ACC112 (cell line): Measurements from ENCODE around the gene CPN1.
A peak's percentile ranks its signal among the peaks of the same experiment; 100 is the strongest.
"Not testable (repeated sequence)": the region's sequence is repeated elsewhere in the genome, so short reads cannot be mapped to it uniquely, and the experiment has no call there.

Experiments used
- H2AFZ ChIP-seq: fragments of 200-600 bp; sonication (generic); one replicate; pipeline ENCODE4 v1.6.0; 2017; ENCODE audit warnings: antibody characterized with exemption, low read length; ENCODE audit not compliant: unreplicated experiment
- H3K27ac ChIP-seq: fragments of 200-600 bp; sonication (generic); 2 replicates; pipeline ENCODE4 v1.5.1; 2014; ENCODE audit warnings: low read depth, mild to moderate bottlenecking, antibody characterized with exemption, low read length, moderate library complexity
- H3K27me3 ChIP-seq: fragments of 200-600 bp; sonication (generic); 2 replicates; pipeline ENCODE4 v1.6.1; 2014; ENCODE audit warnings: mild to moderate bottlenecking, antibody characterized with exemption, low read length, moderate library complexity, mixed read lengths; ENCODE audit not compliant: insufficient read depth
- H3K36me3 ChIP-seq: fragments of 200-600 bp; sonication (generic); 2 replicates; pipeline ENCODE4 v1.6.1; 2016; ENCODE audit warnings: mild to moderate bottlenecking, antibody characterized with exemption, low read length, moderate library complexity, mixed read lengths; ENCODE audit not compliant: insufficient read depth
- H3K4me1 ChIP-seq: fragments of 200-600 bp; sonication (generic); one replicate; pipeline ENCODE4 v1.6.1; 2016; ENCODE audit warnings: low read length, mixed read lengths; ENCODE audit not compliant: insufficient read depth, unreplicated experiment, control insufficient read depth
- H3K4me3 ChIP-seq: fragments of 200-600 bp; sonication (generic); 2 replicates; pipeline ENCODE4 v1.5.1; 2014; ENCODE audit warnings: mild to moderate bottlenecking, low read depth, low read length
- H3K79me2 ChIP-seq: fragments of 200-600 bp; sonication (generic); one replicate; pipeline ENCODE4 v1.6.0; 2016; ENCODE audit warnings: low read length; ENCODE audit not compliant: control insufficient read depth, unreplicated experiment, insufficient read depth

The CPN1 gene

DNA sequence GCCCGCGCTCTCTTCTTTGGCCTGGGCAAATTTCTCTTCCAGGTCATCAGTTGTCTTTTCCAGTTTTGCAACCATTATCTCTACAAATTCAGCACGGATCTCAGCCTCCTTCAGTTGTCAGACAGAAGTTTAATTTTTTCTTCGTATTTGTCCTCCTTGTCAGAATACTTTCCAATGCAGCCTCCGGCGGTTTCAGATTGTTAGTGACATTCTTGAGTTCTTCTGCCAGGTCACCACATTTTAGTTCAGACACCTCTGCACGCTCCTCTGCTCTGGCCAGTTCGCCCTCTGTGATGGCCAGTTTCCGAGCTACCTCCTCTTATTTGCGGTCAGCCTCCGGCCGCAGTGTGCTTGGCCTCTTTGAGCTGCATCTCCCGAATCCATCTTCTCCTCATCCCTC lies 32.8 kb upstream of the CPN1 start:
- Histone ChIP-seq H3K4me3 (no peak overlapping the region), H3K79me2 (no peaks in the 10 kb centered on the region), H2AFZ (no peak overlapping the region), H3K36me3 (no peaks in the 10 kb centered on the region), H3K27me3 (0 out of 2 replicates have a peak, but pooled peaks cover 4% of the 10 kb centered on the region), H3K27ac (no peak overlapping the region), H3K4me1 (no peaks in the 10 kb centered on the region)

DNA sequence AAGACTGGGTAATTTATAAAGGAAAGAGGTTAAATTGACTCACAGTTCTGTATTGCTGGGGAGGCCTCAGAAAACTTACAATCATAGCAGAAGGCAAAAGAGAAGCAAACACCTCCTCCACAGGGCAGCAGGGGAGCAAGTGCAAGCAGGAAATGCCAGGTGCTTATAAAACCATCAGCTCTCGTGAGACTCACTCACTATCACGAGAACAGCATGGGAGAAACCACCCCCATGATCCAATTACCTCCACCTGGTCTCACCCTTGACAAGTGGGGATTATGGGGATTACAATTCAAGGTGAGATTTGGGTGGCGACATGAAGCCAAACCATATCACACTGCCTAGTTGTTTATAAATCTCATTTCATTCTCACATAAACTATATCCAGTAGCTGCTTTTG lies 28.0 kb upstream of the CPN1 start:
- no peak overlapping the region for H3K27ac ChIP-seq
- H3K36me3 ChIP-seq = no peaks in the 10 kb centered on the region
- no peaks in the 10 kb centered on the region for H3K79me2 ChIP-seq
- H2AFZ ChIP-seq = no peak overlapping the region
- H3K4me1 ChIP-seq = no peaks in the 10 kb centered on the region
- H3K27me3 ChIP-seq = 0 out of 2 replicates have a peak, but pooled peaks cover 4% of the 10 kb centered on the region
- H3K4me3 ChIP-seq = no peak overlapping the region

DNA sequence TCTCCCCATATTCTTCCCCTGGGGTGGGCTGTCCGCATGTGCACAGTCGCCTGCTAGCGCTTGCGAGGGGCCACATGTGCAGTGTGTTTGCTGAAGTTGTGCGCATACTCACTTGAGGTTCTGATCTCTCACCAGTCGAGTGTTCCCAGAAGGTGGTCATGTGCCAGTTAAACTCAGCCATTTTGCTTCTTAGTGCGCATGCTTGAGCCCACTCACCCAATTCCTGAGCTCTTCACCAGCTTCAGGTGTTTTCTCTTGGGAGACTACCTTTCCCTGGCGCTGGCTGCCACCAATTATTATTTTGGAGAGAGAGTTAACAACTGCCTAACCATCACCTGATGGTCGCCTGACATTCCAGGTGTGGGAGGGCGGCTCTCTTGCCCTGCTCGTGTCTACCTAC lies 25.2 kb upstream of the CPN1 start:
- H3K27ac ChIP-seq = no peak overlapping the region
- H3K36me3 ChIP-seq = no peaks in the 10 kb centered on the region
- H3K79me2 ChIP-seq = no peaks in the 10 kb centered on the region
- H3K4me3 ChIP-seq = no peak overlapping the region
- no peaks in the 10 kb centered on the region for H3K27me3 ChIP-seq
- H3K4me1 ChIP-seq = peaks cover 3% of the 10 kb centered on the region
- H2AFZ ChIP-seq = no peak overlapping the region

DNA sequence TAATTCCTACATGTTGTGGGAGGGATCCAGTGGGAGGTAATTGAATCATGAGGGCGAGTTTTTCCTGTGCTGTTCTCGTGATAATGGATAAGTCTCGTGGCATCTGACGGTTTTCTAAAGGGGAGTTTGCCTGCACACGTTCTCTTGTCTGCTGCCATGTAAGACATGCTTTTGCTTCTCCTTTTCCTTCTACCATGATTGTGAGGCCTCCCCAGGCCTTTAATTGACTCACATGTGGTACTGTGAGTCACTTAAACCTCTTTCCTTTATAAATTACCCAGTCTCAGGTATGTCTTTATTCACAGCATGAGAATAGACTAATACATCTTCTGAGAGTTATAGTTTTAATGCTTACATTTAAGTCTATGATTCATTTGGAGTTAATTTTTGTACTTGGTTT lies 22.6 kb upstream of the CPN1 start:
- H3K79me2 ChIP-seq = no peaks in the 10 kb centered on the region
- no peaks in the 10 kb centered on the region for H3K36me3 ChIP-seq
- H3K4me1 ChIP-seq = peaks cover 16% of the 10 kb centered on the region
- H3K4me3 ChIP-seq = no peak overlapping the region
- H3K27me3 ChIP-seq = no peaks in the 10 kb centered on the region
- no peak overlapping the region for H3K27ac ChIP-seq
- no peak overlapping the region for H2AFZ ChIP-seq

DNA sequence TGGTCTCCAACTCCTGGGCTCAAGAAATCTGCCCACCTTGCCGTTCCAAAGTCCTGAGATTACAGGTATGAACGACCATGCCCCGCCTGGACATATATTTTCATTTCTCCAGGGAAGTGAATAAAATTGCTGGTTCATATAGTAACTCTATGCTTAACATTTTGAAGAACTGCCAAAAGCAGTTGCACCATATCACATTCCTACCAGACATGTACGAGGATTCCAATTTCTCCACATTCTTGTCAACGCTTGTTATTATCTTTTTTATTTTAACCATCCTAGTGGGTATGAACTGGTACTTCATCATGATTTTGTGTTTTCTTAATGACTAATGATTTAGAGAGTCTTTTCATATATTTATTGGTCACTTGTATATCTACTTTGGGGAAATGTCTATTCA lies 21.9 kb upstream of the CPN1 start:
- H3K36me3 ChIP-seq = no peaks in the 10 kb centered on the region
- peaks cover 16% of the 10 kb centered on the region for H3K4me1 ChIP-seq
- no peaks in the 10 kb centered on the region for H3K27me3 ChIP-seq
- H2AFZ ChIP-seq = no peak overlapping the region
- no peaks in the 10 kb centered on the region for H3K79me2 ChIP-seq
- H3K27ac ChIP-seq = no peak overlapping the region
- no peak overlapping the region for H3K4me3 ChIP-seq

DNA sequence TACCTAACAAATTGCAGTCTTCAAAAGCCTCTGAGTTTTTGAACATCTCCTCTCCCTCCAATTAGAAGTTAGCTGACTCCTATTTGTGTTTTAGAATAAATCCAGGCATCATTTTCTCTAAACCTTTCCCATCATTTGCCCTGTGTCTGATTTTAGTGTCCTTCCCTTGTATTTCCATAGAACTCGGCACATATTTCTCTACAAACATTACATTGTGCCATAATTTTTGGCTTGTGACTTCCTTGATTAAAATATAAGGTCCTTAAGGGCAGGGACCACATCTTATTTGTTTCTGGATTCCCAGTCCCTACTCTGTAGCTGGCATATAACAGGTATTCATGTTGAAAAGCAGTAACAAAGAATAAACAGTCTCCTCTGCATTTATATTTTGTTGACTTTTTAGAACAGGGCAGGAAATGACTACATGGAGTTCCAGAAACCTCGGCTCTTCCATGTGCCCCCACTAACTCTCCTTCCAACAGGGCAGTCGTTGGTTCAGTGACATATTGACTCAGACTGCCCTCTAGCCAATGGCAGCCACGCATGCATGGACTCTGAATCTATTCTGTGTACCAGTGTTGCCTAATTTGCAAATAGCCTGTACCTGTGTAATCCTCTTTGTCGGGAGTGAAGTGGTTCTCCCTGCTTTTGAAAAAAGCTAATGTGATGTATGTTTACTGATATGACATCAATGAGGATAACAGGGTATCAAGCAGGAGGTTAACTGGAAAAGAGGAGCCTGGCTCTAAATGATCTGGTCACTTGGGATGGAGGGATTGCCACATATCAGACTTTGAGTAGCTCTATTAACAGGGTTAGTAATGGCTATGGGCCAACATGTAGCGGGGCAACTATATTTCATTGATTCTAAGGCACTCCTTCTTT lies 19.8 kb upstream of the CPN1 start:
- no peaks in the 10 kb centered on the region for H3K79me2 ChIP-seq
- H3K27ac ChIP-seq = no peak overlapping the region
- peaks cover 16% of the 10 kb centered on the region for H3K4me1 ChIP-seq
- 0 out of 2 replicates have a peak overlapping the region, but pooled peaks have one; percentile 9 for H3K4me3 ChIP-seq
- H3K27me3 ChIP-seq = no peaks in the 10 kb centered on the region
- no peaks in the 10 kb centered on the region for H3K36me3 ChIP-seq
- peak overlapping the region; percentile 90 for H2AFZ ChIP-seq

DNA sequence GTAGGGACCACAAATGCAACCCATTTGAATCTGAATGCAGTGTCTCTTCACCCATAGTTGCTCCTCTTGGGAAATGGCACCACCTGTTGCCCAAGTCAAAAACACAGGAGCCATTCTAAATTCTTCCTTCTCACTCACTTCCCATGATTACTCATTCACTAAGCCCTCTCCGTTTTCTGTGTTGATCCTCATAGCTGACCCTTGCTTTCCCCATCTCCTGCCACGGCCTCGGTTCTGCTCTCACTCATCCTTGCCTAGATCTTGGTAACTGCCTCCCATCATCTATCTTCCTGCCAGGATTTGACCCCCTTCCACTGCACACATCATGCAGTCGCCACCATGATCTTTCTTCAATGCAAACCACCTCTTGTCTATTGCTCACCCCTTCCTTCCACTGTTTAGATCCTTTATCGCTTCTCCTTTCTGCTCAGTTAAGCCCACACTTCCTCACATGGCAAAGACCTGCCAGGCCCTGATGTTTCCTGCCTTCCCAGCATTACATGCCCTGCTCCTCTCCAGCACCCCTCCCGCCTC lies 19.0 kb upstream of the CPN1 start:
- Histone ChIP-seq H2AFZ (peak overlapping the region; percentile 90), H3K27ac (no peak overlapping the region)

DNA sequence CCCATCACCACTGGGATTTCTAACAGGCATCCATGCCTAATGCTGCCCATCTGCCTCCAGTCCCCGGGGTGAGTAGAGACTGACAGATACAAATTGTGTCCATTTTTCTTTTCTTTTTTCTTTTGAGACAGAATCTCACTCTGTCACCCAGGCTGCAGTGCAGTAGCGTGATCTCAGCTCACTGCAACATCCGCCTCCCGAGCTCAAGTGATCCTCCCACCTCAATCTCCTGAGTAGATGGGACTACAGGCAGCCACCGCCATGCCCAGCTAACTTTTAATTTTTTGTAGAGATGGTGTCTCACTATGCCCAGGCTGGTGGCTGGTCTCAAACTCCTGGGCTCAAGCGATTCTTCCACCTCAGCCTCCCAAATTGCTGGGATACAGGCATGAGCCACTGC lies 7.6 kb upstream of the CPN1 start:
- Histone ChIP-seq H2AFZ (no peak overlapping the region), H3K27me3 (peaks cover 19% of the 10 kb centered on the region), H3K4me3 (no peak overlapping the region), H3K36me3 (no peaks in the 10 kb centered on the region), H3K4me1 (no peaks in the 10 kb centered on the region), H3K79me2 (no peaks in the 10 kb centered on the region), H3K27ac (no peak overlapping the region)

More for the DNA sequence above, 19.0 kb upstream of the CPN1 start:
- H3K27me3 ChIP-seq = no peaks in the 10 kb centered on the region
- peaks cover 16% of the 10 kb centered on the region for H3K4me1 ChIP-seq
- no peaks in the 10 kb centered on the region for H3K36me3 ChIP-seq
- no peaks in the 10 kb centered on the region for H3K79me2 ChIP-seq
- 0 out of 2 replicates have a peak overlapping the region, but pooled peaks have one; percentile 9 for H3K4me3 ChIP-seq

DNA sequence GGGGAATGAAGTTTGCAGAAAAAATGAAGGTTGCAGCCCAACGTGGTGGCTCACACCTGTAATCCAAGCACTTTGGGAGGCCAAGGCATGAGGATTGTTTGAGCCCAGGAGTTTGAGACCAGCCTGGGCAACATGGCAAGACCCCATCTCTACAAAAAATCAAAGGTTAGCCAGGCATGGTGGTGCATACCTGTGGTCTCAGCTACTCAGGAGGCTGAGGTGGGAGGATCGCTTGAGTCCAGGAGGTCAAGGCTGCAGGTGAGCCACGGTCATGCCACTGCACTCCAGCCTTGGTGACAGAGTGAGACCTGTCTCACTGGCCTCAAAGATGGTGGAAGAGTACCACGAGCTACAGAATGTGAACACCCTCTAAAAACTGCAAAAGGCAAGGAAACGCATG lies 5.0 kb upstream of the CPN1 start:
- H3K36me3 ChIP-seq, H2AFZ ChIP-seq, H3K79me2 ChIP-seq, H3K4me3 ChIP-seq, H3K4me1 ChIP-seq, H3K27ac ChIP-seq: not testable (repeated sequence)
- H3K27me3 ChIP-seq = peaks cover 29% of the 10 kb centered on the region

DNA sequence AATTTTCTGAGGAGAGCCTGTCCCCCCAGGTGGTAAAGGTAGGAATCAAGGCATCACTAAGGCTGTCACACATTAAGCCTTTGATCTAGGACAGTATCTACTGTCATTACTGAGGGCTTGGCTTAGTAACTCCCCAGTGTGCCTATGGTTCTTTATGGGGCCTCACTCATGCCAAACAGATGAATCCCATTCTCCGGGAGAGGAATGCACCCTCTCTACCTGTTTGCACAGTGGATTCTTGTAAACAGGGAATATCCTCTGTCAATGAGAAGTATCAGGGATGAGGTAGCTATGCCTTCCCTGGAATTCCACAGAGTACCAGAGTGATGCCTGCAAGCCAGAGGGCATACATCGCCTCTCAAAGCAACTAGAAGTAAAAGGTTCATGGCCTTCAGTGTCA lies 3.9 kb upstream of the CPN1 start:
- Histone ChIP-seq H3K27ac (no peak overlapping the region), H3K36me3 (no peaks in the 10 kb centered on the region), H3K4me3 (no peak overlapping the region), H3K79me2 (no peaks in the 10 kb centered on the region), H2AFZ (no peak overlapping the region), H3K4me1 (no peaks in the 10 kb centered on the region), H3K27me3 (peaks cover 32% of the 10 kb centered on the region)

DNA sequence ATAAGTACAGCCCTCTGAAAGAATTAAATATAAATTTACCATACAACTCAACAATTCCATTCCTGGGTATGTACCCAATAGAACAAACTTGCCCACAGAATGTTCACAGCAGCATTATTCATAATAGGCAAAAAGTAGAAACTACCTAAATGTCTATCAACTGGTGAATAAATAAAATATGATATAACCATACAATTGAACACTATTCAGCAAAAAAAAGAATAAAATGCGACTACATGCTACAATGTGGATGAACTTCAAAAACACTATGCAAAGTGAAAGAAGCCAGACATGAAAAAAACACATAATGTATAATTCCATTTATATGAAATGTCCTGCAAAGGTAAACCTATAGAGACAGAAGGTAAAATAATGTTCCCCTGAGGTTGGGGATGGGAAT lies 2.0 kb upstream of the CPN1 start:
- Histone ChIP-seq H3K36me3 (no peaks in the 10 kb centered on the region), H3K27me3 (peaks cover 23% of the 10 kb centered on the region), H3K4me3 (no peak overlapping the region), H3K4me1 (no peaks in the 10 kb centered on the region), H3K27ac (no peak overlapping the region), H2AFZ (no peak overlapping the region), H3K79me2 (no peaks in the 10 kb centered on the region)
